DMS 273 (cell line): ENCODE results near the gene OR52H1.

Experiments used
- DNase-seq: peaks from one replicate; lab custom pipeline; 2025; ENCODE audit not compliant: unreplicated experiment; lab: John Stamatoyannopoulos, UW

The OR52H1 gene

DNA sequence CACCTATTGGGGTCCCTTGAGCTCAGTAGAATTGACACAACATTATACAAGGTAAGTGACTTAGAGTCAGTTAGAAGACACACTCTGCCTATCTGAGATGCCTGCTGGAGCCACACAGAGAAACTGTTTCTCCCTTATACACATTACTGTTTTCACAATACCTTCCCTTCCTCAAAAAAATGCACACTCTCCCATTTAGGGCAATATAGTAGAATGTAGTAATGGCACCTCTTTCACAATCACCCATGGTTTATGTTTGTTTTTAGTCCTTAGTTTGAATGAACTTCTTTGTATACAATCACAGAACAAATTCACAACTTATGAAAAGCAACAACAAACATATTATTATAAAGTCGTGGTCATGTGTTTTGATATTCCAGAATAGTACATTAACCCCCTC, 14.3 kb downstream of the OR52H1 start:
- no peak for DNase-seq

DNA sequence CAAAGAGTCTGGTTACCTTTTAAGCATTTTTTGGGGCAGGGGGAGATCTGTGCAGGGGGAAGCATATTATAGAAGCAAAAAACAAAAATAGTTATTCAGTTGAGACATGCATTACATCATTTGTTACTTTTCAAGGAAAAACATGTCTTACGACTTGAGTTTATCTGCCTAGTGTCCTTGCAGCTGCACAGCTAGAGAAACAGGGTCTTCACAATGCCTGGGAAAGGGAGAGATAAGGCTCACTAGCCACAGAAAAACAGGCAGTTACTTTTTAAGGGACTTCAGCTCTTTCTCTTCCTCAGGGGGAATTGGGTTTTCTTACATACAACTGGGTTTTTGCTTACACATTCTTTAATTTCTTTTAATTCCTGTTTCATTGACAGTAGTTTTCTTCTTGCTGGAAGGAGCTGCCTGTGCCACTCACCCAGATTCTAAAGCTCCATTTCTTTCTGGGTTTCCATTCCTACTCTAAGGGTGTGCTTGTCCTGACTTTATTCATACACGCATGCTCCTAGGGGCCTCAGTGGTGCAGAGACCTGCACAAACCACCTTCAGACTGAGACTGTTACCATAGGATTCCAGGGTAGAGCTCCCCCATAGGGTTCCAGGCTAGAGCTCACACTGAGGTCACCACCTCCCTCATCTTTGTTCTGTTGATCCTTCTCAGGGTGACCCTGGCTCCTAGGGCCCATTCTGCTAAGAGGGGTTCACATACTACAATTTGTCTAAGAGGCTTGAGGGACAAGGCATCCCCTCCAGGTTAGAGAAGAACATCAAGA, 17.1 kb downstream of the OR52H1 start:
- DNase-seq, result no peak

DNA sequence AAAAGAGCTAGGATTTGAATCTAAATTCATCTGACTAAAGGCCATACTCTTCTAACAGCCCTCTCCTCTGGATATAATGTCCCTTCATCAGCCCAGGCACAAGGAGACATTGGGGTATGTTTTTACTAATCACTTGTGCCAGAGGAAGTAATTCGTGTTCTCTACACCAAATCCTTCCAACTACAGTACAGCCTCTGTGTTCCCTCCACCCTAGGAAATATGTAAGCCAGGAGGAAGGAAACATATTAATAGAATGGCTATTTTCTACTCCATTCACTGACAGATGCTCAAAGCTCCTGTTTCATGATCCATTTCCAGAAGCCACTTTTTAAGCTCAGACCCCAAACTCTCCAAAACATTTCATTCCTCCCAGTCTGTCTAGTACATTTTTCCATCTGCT, 19.8 kb downstream of the OR52H1 start:
- DNase-seq, result no peak

DNA sequence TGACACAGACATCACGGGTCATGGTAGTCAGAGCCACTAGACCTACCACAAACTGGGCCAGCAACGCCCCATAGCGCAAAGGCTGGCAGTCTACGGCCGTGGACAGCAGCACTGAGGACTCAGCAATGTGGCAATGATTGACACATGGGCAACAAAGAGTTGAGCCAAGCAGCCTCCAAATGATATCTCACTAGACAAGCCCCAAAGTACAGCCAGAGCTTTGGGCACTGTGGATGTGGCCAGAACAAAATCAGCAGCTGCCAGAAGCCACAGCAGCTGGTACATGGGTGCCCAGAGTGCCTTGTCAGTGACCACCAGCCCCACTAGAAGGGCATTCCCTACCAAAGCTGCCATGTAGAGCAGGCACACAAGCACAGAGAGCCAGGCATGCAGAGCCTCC, 20.6 kb downstream of the OR52H1 start:
- no peak for DNase-seq

DNA sequence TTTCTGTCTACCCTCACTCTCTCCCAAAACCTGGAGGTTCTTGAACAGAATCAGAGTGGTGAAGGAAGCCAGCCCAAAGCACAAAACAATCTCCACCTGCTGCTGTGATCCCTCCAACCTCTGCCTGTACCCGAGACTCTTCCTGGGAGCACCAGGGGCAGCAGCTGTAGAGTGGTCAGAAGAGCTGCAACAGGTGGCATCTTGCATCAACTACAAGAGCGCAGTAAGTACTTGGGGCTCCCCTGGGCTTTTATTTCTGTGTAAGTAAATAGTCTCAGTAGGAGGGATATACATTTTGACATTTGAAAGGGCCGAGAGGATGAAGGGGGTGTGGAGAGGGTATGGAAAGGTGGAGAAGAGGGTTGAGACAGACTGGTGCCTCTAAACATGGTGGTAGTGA, 23.6 kb downstream of the OR52H1 start:
- DNase-seq, result no peak

DNA sequence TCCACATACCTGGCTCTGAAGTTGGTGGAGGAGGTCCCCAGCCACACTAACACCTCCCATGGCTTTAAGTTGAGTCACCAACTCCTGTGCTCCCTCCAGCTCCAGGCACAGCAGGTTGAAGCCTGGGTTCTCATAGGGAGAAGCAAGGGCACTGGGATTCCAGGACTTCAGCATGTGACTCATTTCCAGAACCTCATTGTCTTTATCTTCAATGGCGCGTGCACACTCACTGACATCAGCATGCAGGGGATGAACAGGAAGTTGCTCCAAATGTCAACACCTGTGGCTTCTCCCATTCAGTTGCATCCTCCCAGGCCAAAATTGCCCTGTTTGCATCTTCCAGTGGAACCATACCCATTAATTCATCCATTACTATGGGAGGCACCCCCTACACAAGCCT, 26.0 kb downstream of the OR52H1 start:
- no peak for DNase-seq

DNA sequence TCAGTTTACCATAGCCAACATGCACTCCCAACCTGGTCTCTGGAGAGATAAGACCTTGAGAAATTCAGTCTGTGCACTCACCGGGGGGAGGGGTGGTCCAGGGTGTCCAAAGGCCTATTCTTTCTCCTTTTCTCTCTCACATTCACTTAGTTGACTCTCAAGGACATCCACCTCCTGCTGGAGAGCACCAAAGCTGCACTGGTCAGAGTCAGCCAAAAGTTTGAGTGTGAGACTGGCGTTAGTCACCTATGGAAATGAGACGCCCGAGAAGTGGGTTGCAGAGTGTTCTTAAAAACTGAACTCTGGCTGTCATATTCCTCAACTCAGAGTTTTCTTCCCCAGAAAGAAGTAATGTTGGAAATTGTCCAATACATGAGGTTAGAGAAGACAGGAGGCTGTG, 26.8 kb downstream of the OR52H1 start:
- DNase-seq, result no peak

DNA sequence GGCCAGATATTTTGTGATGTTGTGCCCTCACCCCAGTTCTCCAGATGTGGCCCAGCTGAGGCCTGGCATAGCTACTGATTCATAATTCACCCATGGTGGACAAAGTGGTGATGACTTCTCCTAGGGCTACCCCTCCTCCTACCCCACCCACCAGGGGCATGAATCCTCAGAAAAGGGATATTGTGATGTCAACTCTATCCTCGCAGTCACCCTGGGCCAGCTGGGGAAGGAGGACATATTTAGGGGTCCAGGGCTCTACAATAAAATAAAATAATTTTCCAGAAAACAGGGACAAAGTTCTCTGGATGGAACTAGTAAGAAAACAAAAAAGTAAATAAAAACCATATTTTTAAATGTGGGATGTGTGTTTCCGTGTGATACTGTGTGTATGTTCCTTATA, 31.7 kb downstream of the OR52H1 start, which contains the start of gene UBQLNL:
Gene UBQLNL, minus strand, starts transcription at position 101 of the 400 bp plus-strand sequence. CDS start 258 bp downstream, outside the sequence.
- DNase-seq, result no peak

DNA sequence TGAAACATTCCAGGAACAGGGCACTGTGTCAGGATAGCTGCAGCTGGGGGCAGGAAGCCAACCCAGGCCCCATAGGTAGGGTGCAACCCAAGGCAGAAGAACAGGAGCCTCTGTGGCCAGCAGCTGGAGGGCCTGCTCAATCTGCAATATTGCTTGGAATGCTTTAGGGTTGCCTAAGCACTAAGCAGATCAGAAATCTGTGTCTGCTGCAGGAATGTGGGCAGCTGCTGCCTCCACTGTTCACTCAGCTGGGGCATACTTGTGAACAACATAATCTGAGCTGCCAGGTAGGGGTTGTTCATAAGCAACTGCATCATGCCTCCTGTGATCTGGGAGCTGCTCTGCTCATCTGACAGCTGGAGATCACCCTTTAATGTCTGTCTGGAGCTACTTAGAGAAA, 33.5 kb downstream of the OR52H1 start:
- DNase-seq, result no peak

DNA sequence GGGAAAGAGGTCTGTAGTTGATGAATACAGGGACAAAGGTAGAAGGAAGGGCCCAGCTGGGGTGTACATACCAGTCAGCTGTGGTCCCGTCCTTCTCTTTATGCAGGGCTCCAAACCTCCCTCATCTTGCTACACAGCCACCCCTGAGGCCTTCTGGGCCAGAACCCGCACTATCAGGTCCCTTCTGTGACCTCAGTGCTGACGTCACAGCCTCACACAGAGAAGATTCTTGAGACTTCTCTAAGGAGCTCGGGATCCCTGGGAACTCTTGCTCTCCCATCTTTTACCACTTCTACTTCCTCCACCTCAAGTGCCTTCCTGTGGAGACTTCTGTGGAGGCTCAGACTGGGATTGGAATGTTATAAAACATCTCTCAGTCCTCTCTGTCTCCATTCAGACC, 38.5 kb downstream of the OR52H1 start, which contains the start of gene UBQLN3:
Gene UBQLN3, minus strand, starts transcription at position 155 of the 400 bp plus-strand sequence. CDS start 399 bp downstream, outside the sequence.
- DNase-seq, result no peak

DNA sequence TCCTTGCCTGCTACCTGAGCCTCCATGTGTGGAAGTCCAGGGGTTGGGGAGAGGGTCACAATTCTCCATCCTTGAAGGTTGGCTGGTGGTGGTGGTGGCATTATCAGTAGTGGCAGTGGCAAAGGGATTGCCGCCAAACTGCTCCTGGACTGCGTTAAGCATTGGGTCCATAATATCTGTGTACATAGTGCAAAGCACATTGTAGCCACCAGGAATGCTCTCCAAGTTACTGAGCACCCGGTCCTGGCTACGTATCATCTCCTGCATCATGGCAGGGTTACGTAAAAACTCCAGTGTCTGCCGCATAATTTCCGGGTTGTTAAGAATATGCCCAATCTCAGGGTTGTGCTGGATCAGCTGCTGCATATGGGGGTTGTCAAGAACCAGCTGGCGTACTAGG, 39.7 kb downstream of the OR52H1 start:
- DNase-seq, result no peak

DNA sequence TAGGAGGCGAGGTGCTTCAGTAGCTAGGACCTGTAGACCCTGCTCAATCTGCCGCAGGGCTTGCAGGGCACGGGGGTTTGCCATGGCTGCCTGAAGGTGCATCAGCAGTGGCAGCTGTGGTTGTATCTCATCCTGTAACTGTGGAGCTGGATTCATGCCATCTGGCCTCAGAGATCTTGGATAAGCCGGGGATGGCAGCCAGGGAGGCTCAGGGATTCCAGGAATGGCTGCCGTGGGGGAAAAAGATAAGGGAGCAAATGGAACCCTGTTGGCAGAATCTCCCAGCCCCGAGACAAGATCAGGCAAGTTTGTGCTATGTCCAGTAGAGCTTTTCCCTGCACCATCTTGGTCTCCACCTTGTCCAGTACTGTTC, 40.4 kb downstream of the OR52H1 start:
- peak; percentile 60 for DNase-seq

DNA sequence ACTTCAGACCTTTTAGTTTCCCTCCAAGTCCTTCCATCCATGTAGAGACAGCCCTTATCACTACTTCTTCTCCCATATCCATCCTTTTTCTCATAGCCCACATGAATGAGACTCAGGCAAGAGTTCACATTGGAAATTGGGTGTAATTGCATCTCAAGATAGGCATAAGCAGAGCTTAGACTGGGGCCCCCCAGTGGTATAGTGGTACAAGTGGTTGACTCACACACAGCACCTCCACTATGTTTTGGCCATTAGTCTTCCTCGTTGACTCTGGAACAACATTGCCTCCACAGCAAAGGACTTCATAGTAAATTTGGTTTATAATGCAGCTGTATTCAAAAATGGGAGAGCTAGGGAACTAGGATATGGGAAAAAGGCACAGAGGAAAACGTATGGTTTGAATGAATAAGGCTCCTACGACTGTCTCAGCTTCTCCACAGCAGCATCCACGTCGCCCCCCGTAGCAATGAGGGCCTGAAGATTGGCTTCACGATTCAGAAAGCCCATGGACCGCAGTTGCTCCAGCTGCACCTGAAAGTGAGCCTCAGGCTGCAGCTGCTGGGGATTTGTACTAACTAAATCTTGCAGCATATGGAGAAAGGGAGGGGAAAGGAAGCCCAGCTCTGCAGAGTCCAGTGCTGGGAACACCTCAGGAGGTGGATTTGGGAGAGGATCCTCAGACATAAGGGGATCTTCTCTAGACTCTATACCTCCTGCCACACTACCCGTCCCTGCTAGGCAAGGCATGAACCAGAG, 41.0 kb downstream of the OR52H1 start:
- DNase-seq, result peak; percentile 47

DNA sequence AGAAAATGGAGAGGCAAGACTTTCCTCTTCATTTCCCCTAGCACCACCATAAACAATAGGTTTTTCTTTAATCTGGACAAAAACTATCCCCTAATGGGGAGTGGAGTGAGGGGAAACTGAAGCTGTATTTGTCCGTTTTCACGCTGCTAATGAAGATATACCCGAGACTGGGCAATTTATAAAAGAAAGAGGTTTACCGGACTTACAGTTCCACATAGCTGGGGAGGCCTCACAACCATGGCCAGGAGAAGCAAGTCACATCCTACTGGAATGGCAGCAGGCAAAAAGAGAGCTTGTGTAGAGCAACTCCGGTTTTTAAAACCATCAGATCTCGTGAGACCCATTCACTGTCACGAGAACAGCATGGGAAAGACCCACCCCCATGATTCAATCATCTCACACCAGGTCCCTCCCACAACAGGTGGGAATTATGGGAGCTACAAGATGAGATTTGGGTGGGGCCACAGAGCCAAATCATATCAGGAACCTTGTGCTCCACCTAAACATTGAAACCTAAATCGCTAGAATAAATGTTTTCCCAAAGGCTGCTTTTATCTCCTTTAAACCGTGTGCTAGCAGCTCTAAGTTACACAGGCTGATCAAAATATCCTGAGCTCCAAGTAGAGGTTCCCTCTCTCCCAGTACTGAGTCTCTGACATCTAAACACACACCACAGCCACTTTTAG, 42.8 kb downstream of the OR52H1 start:
- peak; percentile 41 for DNase-seq

DNA sequence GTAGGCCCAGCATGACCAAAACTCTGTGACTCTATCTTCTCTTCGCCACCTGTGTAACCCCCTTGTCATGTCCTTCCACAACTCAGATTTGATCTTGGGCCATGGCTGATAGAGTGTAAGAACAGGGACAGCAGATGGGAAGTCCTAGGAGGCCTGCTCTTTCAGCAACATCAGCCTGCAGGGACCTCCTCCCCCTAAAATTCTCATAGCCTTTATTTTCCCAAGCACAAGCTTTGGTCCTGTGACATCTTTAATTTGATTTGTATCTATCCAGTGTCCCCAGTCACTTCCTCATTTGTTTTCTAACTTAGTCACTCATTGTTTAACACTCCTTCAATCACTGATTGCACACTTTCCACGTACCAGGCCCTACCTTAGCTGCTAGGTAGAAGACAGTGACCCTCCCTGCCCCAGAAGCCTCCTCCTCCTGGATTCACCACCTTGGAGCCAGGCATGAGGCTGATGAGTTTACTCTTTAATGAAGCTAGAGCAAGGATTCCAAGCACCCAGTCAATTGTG, 43.9 kb downstream of the OR52H1 start:
- peak; percentile 9 for DNase-seq

DNA sequence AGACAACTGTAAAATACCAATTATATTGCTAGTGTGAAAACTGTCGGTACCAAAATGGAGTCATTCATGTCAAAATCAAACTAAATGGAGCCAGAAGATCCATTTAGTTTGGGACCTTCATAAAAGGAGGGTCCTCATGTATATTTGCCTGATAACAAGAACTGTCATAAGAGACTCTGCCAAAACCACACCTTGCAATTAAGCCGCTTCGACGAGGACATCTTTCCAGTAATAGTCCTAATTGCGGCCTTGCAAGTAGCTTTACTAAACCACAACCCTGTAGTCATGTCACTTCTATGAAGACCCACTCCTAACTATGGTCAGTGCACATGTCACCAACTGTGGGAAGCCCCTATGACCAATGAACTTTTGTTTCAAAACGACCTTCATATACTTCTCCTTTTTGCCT, 47.9 kb downstream of the OR52H1 start:
- no peak for DNase-seq

DNA sequence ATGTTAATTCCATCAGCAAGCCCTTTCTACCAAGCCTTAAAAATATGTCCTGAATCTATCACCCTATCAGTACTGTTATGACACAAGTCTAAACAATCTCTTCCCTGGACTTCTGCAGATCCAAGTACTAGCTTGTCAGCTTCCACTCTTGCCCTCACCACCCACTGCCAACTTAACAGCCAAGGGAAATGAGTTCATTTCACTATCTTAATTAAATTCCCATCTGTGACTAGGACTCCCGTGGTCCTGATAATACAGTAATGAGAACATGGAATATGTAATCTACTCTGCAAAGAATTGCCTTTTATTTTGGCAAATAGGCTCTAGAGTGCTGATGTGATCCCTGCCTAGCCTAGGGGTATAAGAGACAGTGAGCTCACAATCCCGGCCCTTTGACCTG, 48.7 kb downstream of the OR52H1 start:
- DNase-seq, result no peak
